ENCODE data around the gene TPTE.
"Not testable (repeated sequence)": the region's sequence is repeated elsewhere in the genome, so short reads cannot be mapped to it uniquely, and the experiment has no call there.

TPTE gene

DNA sequence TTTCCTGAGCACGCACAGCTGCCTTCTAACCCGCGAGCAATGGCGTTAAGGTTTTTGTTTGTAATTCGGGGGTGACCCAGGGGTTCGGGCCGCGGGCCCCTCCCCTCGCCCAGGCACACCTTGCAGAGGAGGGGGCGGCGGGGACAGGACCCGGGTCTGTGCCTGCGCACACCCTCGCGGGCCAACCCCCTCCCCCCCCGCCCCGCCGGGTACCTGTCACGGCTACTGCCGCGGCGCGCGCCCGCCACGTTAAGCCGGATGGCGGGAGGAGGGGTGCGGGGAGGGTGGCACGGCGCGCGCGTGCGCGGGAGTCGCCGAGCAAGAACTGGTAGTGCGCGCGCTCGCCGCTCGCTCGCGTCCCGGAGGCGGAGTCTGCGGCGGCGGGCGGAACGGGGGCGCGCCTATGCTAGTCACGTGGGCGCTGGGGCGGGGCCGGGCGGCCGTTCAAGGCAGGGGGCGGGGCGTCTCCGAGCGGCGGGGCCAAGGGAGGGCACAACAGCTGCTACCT, at the start of gene TPTE:
TPTE (plus strand) TSS at position 493 of the 508 bp plus-strand sequence. CDS start 17,141 bp downstream, outside the sequence.
- in situ Hi-C loops (cut with MboI; ENCODE audit: low sequenced_read_pairs), result no loop called here

DNA sequence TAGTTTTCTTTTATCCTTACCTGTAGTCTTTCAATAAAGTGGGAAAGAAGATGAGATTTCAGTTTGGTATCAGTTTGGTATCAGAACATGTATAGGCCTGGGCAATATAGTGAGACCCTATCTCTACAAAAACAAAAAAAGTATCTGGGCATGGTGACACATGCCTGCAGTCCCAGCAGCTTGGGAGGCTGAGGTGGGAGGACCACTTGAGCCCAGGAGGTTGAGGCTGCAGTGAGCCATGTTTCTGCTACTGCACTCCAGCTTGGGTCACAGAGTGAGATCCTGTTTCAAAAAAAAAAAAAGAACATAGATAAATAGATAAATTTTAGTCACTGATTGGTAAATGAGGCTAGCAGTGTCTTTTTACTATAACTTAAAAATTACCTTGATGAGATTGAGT, 49.4 kb upstream of the TPTE start:
- in situ Hi-C loops (cut with MboI; ENCODE audit: low sequenced_read_pairs), result not testable (repeated sequence)

DNA sequence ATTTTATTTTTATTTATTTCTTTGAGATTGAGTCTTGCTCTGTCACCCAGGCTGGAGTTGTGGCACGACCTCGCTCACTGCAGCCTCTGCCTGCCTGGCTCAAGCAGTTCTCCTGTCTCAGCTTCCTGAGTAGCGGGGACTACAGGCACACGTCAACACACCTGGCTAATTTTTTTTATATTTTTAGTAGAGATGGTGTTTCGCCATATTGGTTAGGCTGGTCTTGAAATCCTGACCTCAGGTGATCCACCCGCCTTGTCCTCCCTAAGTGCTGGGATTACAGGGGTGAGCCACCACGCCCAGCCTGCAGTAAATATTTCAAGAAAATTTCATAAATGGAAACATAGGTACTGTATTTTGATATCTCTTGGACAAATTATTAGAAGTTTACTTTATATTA, 43.6 kb upstream of the TPTE start:
- in situ Hi-C loops (cut with MboI; ENCODE audit: low sequenced_read_pairs), result not testable (repeated sequence)

DNA sequence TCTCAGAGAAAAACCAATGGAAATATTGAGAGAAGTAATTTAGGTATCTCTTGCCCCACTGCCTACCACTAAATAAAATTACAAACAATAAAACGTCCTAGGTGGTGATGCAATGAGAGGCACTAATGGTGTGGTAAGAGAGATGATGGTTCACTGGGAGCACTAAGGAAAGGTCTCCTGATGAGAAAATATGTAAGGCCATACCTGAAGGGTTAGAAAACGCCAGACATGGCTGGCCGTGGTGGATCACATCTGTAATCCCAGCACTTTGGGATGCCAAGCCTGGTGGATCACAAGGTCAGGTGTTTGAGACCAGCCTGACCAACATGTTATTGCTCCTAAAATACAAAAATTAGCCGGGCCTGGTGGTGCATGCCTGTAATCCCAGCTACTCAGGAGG, 41.5 kb upstream of the TPTE start:
- in situ Hi-C loops (cut with MboI; ENCODE audit: low sequenced_read_pairs), result not testable (repeated sequence)

DNA sequence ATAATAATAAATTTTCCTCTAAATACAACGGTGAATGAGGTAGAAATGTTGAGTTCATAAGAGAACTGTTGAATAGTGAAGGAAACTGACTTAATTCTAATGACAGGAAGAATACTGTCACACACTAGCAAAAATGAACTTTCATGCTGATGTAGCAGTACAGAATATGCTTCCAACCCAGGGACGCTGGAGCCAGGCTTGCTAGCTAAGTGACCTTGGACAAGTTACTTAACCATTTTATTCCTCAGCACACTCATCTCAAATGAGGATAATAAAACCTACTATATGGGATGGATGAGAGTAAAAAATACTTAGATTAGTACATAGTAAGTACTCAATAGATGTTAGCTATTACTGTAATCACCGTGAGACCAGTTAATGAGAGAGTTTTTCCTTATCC, 36.5 kb upstream of the TPTE start:
- in situ Hi-C loops (cut with MboI; ENCODE audit: low sequenced_read_pairs), result not testable (repeated sequence)

DNA sequence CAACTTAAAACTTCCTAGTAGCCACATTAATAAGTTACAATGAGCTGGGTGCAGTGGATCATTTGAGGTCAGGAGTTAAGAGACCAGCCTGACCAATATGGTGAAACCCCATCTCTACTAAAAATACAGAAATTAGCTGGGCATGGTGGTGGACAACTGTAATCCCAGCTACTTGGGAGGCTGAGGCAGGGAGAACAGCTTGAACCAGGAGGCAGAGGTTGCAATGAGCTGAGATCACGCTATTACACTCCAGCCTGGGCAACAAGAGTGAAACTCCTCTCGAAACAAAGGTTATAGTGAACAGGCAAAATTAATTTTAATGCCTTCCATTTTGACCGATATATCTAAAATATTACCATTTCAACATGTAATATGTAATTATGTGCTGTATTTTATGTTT, 30.9 kb upstream of the TPTE start:
- in situ Hi-C loops (cut with MboI; ENCODE audit: low sequenced_read_pairs), result not testable (repeated sequence)

DNA sequence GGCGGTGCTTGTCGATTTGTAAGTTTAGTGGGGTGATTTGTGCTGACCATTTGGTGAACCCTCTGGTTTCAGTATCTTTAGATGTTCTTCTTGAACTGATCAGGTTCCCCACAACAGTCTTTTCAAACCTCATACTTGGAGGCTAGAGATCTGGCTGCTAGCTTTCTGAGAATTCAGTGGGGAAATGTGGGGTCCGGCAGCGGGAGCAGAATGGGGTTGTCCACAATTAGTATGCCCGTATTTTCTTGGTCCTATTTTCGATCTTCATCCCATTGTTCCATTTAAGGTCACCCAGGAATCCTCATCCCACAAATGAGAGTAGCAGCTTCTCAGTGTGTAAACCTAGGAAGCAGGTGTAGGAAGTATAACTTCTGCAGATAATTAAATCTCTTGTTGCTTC, 10.3 kb upstream of the TPTE start:
- in situ Hi-C loops (cut with MboI; ENCODE audit: low sequenced_read_pairs), result no loop called here

DNA sequence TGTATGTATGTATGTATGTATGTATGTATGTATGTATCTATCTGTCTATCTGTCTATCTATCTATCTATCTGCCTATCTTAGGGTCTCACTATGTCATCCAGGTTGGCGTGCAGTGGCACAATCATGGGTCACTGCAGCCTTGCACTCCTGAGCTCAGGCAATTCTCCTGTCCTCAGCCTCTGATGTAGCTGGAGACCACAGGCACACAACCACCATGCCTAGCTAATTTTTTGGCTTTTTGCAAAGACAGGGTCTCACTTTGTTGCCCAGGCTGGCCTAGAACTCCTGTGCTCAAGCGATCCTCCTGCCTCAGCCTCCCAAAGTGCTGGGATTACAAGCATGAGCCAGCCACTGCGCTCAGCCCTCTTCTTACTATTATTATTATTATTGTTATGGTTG, 4.5 kb upstream of the TPTE start:
- in situ Hi-C loops (cut with MboI; ENCODE audit: low sequenced_read_pairs), result not testable (repeated sequence)

DNA sequence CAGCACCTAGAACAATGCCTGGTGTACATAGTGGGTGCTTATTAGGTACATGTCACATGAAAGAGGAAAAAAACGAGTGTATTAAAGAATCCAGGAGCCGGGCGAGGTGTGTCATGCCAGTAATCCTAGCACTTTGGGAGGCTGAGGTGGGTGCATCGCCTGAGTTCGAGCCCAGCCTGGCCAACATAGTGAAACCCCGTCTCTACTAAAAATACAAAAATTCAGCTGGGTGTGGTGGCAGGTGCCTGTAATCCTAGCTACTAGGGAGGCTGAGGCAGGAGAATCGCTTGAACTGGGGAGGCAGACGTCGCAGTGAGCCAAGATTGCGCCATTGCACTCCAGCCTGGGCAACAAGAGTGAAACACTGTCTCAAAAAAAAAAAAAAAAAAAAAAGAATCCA, 3.5 kb upstream of the TPTE start:
- in situ Hi-C loops (cut with MboI; ENCODE audit: low sequenced_read_pairs), result not testable (repeated sequence)

DNA sequence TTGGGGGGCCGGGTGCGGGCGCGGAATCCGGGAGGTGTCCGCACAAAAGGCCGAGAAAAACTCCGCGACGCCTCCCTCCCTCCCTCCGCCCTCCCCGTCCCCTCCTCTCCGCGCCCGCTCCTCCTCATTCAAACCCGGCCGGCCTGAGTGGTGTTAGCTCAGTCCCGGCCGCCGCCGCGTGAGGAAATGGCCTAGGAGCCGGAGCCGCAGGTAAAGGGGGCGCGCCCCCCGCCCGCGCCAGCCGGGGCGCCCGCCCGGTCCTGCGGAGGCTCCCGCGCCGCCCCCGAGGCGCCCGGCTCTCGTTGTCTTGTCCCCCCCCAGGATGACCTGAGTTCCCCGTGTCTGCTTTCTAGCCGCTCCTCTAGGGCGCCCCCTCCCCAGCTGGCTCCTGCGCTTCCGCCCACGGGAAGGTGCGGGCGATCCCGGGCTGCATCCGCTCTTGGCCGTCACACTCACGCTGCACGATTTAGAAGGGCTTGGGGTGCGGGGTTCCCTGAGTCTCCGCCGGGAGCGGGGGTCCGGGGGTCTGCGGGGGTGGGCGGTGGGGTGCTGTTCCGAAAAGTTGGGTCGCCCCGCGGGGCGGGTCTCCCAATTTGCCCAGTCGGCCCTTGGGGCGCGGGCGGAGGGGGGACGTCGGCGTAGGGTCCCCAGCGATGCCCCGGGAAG, 585 bp downstream of the TPTE start:
- in situ Hi-C loops (cut with MboI; ENCODE audit: low sequenced_read_pairs), result not testable (repeated sequence)

DNA sequence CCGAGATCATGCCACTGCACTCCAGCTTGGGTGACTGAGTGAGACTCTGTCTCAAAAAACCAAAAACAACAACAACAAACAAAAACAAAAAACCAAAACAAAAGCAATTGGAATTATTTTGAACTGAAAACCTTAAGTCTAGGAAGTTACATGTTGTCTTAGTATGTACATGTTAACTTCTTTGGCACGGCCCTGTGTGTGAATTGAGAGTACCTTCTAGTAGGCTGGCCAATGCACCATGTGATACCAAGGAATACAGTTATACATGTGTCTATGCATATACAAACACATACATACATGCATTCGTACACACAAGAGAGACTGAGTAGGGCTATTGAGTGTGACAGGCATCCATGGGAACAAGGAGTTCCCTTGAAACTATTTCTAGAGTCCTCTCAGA, 18.6 kb downstream of the TPTE start:
- in situ Hi-C loops (cut with MboI; ENCODE audit: low sequenced_read_pairs), result no loop called here

DNA sequence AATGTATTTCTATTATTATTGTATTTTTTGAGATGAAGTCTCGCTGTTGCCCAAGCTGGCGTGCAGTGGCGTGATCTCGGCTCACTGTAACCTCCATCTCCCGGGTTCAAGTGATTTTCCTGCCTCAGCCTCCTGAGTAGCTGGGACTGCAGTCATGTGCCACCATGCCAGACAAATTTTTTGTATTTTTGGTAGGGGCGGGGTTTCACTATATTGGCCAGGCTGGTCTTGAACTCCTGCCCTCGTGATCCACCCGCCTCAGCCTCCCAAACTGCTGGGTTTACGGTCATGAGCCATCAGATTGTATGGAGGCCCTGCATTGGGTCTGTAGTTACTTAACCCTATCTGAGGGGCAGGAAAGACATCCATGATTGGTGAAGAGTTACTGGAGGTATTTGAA, 23.0 kb downstream of the TPTE start:
- in situ Hi-C loops (cut with MboI; ENCODE audit: low sequenced_read_pairs), result not testable (repeated sequence)

DNA sequence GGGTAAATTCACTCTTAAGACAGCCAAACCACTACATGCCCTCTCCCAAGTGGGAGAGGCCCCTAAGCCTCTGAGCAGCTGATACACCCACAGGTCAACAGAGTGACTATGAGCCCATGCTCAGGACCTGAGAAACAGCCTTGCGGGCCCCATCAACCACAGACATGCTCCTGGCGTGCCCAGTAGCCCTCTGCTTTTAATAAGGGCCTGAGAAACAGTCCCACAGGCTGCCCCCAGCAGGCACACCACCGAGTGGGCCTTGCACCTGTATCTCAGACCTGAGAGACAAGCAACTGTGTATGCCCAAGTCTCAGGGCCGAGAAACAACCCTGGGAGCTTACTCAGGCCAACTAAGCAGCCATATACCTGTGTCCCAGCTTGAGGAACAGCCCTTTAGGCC, 26.5 kb downstream of the TPTE start:
- in situ Hi-C loops (cut with MboI; ENCODE audit: low sequenced_read_pairs), result not testable (repeated sequence)

DNA sequence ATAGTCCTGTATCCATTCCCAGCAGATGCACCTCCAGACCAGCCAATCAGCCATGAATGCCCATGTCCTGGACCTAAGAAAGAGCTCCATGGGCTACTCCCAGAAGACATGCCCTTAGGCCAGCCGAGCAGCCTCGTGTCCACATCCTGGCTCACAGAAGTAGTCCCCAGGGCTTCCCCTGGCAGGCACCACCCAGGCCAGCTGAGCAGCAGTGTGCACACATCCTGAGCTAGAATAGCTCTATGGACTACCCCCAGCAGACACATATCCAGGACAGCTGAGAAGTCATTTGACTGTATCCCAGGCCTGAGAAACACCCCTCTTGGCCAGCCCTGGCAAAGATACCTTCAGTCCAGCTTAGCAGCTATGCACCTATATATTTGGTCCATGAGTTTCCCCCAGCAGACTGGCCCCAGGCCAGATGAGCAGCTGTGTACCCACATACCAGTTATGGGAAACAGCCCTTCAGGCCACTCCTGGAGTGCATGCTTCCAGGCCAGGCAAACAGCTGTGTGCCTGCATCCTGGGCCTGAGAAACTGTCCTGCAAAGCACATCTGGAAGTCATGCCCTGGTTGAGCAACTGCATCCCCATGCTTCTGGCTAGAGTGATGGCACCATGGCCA, 27.1 kb downstream of the TPTE start:
- in situ Hi-C loops (cut with MboI; ENCODE audit: low sequenced_read_pairs), result not testable (repeated sequence)

DNA sequence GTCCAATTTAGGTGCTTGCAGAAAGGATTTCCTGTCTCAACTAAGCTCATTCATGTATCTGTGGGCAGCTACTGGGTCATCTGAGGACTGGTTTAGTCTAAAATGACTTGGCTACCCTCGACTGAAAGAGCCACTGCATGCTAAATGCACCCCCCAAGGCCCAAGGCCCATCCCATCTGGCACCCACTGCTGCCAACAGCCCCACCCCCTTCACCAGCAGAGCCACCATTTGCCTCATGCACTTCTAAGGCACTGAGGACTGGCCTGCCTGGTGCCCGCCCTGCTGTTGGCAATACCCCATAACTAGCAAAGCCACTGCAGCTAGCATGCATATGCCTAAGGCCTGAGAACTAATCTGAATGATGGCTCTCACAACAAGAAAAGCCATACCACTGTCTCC, 49.4 kb downstream of the TPTE start:
- in situ Hi-C loops (cut with MboI; ENCODE audit: low sequenced_read_pairs), result not testable (repeated sequence)

DNA sequence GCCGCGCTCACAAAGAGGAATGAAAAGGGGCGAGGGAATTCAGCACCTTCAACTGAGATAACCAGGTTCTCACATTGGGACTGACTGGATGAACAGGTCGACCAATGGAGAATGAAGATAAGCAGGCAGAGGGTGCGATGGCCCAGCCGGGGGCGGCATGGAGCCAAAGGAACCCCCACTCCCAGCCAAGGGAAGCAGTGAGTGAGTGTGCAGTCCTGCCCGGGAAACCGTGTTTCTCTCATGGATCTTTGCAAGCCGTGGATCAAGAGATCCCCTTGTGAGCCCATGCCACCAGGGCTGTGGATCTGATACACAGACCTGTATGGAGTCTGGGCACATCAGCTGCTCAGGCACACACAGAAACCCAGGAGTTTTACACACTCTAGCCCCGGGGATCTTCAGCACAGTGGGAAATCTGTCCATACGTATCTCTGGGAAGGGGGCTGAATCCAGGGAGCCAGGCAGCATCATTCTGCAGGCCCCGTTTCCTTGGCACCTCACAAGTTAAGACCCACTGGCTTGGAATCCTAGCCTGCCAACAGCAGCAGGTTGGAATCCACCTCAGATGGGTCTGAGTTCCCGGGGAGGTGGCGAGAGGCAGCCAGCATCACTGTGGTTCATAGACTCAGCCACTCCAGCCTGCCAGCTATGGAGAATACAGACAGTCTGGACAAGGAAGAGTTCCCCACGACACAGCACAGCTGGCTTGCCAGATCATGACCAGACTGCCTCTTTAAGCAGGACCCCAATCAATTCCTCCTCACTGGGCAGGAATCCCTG, 53.3 kb downstream of the TPTE start:
- in situ Hi-C loops (cut with MboI; ENCODE audit: low sequenced_read_pairs), result not testable (repeated sequence)

DNA sequence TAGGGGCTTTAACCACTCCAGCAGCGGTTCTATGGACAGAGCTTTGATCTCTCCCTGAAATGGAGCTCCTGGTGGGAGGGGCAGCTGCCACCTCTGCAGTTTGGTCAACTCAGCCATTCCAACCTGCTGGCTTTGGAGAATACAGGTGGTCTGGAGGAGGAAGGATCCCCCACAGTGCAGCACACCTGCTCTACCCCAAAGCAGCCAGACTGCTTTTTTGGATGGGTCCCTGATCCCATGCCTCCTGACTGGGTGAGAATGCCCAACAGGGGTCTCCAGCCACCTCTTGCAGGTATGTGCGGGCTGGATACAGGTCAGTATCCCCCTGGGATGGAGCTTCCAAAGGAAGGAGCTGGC, 53.9 kb downstream of the TPTE start:
- in situ Hi-C loops (cut with MboI; ENCODE audit: low sequenced_read_pairs), result no loop called here

DNA sequence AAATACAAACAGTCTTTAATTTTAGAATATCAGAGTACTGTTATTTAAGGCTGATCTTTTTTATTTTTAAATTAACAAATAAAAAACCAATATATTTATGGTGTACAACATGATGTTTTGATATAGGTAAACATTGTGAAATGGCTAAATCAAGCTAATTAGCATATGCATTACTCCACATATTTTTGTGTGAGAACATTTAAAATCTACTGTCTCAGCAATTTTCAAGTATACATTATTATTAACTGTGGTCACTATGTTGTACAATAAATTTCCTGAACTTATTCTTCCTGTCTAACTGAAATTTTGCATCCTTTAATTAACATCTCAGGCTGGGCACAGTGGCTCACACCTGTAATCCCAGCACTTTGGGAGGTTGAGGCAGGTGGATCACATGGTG, 57.5 kb downstream of the TPTE start:
- in situ Hi-C loops (cut with MboI; ENCODE audit: low sequenced_read_pairs), result not testable (repeated sequence)

DNA sequence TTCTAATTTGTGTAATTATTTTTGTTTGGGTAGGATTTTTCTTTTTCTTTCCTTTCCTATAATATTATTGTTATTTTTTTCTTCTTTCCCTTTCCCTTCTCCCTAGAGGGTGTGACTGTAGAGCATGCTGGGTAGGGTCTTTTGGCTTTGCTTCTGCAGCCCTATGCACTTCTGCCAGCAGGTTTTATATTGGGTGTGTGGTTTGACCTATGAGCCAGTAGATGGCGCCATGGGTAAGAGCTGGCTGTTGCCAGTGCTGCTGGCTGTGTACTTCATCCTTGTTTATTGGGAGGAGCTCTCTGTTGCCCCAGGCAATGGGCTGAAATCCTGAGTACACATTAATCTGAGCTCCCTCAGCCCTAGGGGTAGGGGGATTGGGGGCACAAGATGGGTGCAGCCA, 67.7 kb downstream of the TPTE start:
- in situ Hi-C loops (cut with MboI; ENCODE audit: low sequenced_read_pairs), result not testable (repeated sequence)

DNA sequence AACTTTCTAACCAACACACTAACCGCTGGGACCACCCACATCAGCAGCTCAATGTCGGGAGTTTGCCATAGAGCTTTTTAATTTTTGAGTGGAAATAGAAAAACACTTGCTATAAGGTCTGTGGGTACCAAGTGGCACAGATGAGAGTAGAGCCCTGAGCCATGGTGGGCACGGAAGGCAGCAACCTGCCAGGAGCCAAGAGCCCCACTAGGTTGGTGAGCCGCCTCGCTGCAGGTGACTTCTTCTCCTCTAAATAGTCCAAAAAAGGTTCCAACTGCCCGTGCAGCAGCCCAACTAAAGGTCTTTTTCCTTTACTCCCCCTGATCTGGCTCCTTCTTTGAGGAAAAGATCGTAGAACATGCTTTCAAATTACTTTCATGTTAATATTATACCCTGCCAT, 85.7 kb downstream of the TPTE start:
- in situ Hi-C loops (cut with MboI; ENCODE audit: low sequenced_read_pairs), result not testable (repeated sequence)

DNA sequence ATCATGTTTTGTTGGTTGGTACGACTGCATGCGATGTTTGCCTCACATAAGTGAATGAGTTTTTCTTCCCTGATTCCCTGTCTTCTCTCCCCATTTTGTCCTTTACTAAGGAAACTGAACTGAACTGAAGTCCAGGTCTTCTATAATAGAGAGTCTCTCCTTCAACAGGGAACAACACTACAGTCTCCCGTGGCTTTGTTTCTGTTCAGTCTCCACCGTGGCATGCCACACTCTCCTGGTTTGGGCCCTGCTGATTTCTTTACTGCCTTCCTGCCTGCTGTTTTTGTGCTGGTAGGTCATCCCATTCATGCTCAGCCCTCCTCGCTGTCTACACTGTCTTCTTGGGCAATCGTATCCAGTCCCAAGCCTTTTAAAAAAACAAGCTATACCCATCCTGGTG, 92.9 kb downstream of the TPTE start:
- in situ Hi-C loops (cut with MboI; ENCODE audit: low sequenced_read_pairs), result not testable (repeated sequence)

DNA sequence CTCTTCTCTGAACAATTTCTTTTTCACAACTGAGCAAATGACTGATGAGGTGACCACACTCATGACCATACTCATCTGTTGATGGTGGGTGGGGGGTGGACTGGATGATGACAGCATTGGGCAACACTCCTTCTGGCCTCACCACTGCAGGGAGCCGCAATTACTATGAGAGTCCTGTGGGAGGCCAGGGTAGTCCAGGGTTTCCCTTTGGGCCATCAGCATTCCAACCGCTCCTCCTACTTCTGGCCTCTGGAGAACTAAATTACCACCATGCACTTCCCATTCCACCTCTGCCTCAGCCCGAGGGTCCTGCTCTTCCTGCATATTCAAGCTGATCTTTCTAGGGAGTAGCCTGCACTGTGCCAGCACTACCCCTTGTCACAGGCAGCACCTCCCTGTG, 94.7 kb downstream of the TPTE start:
- in situ Hi-C loops (cut with MboI; ENCODE audit: low sequenced_read_pairs), result not testable (repeated sequence)

Measured in hTERT RPE-1 (cell line).